Right lobe of liver (tissue), 6 donors: Measurements from ENCODE around the gene CHST11. TPM values are rescaled to one million over a fixed set of nuclear protein-coding genes. Genes with fewer than 3 reads are reported as not detected.

ENCODE experiments used
- ATAC-seq, 4 donors: fragments of 200-7000 bp; cut with Tn5 transposase; one replicate each; pipeline ENCODE4 v1.9.1; 2020; ENCODE audit warnings: mild to moderate bottlenecking in 4 of 4, moderate library complexity in 4 of 4
- DNase-seq, 3 donors: peaks; one replicate each; pipeline ENCODE4 v3.0.0-alpha.2; 2020
- H3K27ac ChIP-seq, 3 donors: fragments of 200-600 bp; one replicate each; pipeline ENCODE4 v1.8.0; 2022
- H3K27me3 ChIP-seq, 2 donors: fragments of 200-600 bp; one replicate each; pipeline ENCODE4 v1.8.0; 2022
- H3K36me3 ChIP-seq, 4 donors: fragments of 200-600 bp; sonication (generic) in 1 of 4; one replicate each; pipeline versions ENCODE4 v1.5.1 to v1.8.0; 2017 to 2022; ENCODE audit warnings: control low read depth in 1 of 4
- H3K4me1 ChIP-seq, 4 donors: fragments of 200-600 bp; sonication (generic) in 1 of 4; one replicate each; pipeline versions ENCODE4 v1.5.1 to v1.8.0; 2017 to 2022; ENCODE audit warnings: control low read depth in 1 of 4
- H3K4me3 ChIP-seq, 3 donors: fragments of 200-600 bp; one replicate each; pipeline ENCODE4 v1.8.0; 2022
- H3K9me3 ChIP-seq, 4 donors: fragments of 200-600 bp; sonication (generic) in 1 of 4; one replicate each; pipeline versions ENCODE4 v1.5.1 to v1.8.0; 2017 to 2022; ENCODE audit warnings: control low read depth in 1 of 4
- CTCF ChIP-seq, 4 donors: fragments of 200-600 bp in 3 of 4; fragments of 450-650 bp in 1 of 4; IDR thresholded peaks; one replicate each; pipeline versions ENCODE4 v1.5.1 to v1.8.0; 2016 to 2022; ENCODE audit warnings: antibody characterized with exemption in 4 of 4, mild to moderate bottlenecking in 2 of 4
- POLR2A ChIP-seq: fragments of 450-650 bp; IDR thresholded peaks from one replicate; pipeline ENCODE4 v1.6.1; 2017; ENCODE audit warnings: antibody characterized with exemption, mild to moderate bottlenecking
- WGBS: methylation state at CpG from one replicate; pipeline ENCODE4 v1.1.6; 2018; ENCODE audit warnings: low coverage, low lambda C conversion rate; ENCODE audit not compliant: insufficient coverage; ENCODE audit errors: missing lambda C conversion rate; 5-methylcytosine and 5-hydroxymethylcytosine counted together
- intact Hi-C, 2 donors: fragments of 100-400 bp; cut with DNase I; formaldehyde crosslinking; loops; one replicate each; pipeline versions ENCODE4 v1.11.2 to v1.14.1; 2022
- total RNA-seq, 6 experiments: library from RNA; depleted of rRNA in 2 of 6; stranded (reverse); fragments of >200 nt in 2 of 6; fragmentation: NEBNext Ultra II Directional in 3 of 6; extraction: Animal tissue kit (Norgen Biotek cat#: 25700) in 3 of 6; gene quantifications; one replicate each; pipeline versions ENCODE4 v1.1.0 to v1.2.4, GENCODE V29; 2016 to 2023
- donor health status: DM: no; HTN: yes; CAD: no.
- donor health status: DM: no; HTN: no; CAD: no.
- donor health status: DM: no; HTN: no; CAD: no.
- donor health status: DM: no; HTN: yes; CAD: no.
- donor health status: DM: no; HTN: yes; CAD: no.

The CHST11 gene
- total RNA-seq, 6 experiments from 2014 or later, result 0.57 to 10.4 (median 3.5) TPM

- no peak for DNase-seq
- no peaks in the 10 kb centered on the region for H3K9me3 ChIP-seq
- no peak overlapping the region for H3K4me3 ChIP-seq
- no peak for TF ChIP-seq POLR2A
- no peak for TF ChIP-seq CTCF (IDR thresholded peaks at IDR 0.05)
- intact Hi-C loops, result no loop called here
- H3K36me3 ChIP-seq, result no peaks in the 10 kb centered on the region
- no peak overlapping the region for H3K27ac ChIP-seq
- no peak for ATAC-seq
- H3K4me1 ChIP-seq, result no peaks in the 10 kb centered on the region
- no peaks in the 10 kb centered on the region for H3K27me3 ChIP-seq
- 76% methylated on average over 4 of the region's 5 CpGs for WGBS
Observed at GRCh38 chr12:104544836-104545235, 88.1 kb downstream of the CHST11 start.

- H3K9me3 ChIP-seq, result no peaks in the 10 kb centered on the region
- H3K4me1 ChIP-seq, result no peaks in the 10 kb centered on the region
- no peak overlapping the region for H3K27ac ChIP-seq
- no peaks in the 10 kb centered on the region for H3K27me3 ChIP-seq
- intact Hi-C loops, result no loop called here
- TF ChIP-seq POLR2A, result no peak
- TF ChIP-seq CTCF (IDR thresholded peaks at IDR 0.05), result no peak
- 34% methylated on average over 3 of the region's 3 CpGs for WGBS
- DNase-seq (no peak), ATAC-seq (peak in 3 of 4 donors; percentile 16 to 25 (median 18))
- H3K36me3 ChIP-seq, result no peaks in the 10 kb centered on the region
- no peak overlapping the region for H3K4me3 ChIP-seq
Observed at GRCh38 chr12:104546575-104546974, 89.8 kb downstream of the CHST11 start.

GRCh38 chr12:104547235-104547634, 90.5 kb downstream of the CHST11 start:
- no peak overlapping the region for H3K27ac ChIP-seq
- H3K27me3 ChIP-seq, result no peaks in the 10 kb centered on the region
- H3K4me3 ChIP-seq, result no peak overlapping the region
- WGBS, result 87% methylated on average over 7 of the region's 9 CpGs
- H3K4me1 ChIP-seq, result no peaks in the 10 kb centered on the region
- no peak for TF ChIP-seq CTCF (IDR thresholded peaks at IDR 0.05)
- ATAC-seq, result no peak
- no peaks in the 10 kb centered on the region for H3K9me3 ChIP-seq
- DNase-seq, result no peak
- H3K36me3 ChIP-seq, result no peaks in the 10 kb centered on the region
- intact Hi-C loops, result no loop called here

GRCh38 chr12:104549815-104550480, 93.2 kb downstream of the CHST11 start:
- no peak for ATAC-seq
- no peak for DNase-seq
- no peak for TF ChIP-seq CTCF (IDR thresholded peaks at IDR 0.05)
- no peak for TF ChIP-seq POLR2A
- H3K9me3 ChIP-seq, result no peaks in the 10 kb centered on the region
- H3K36me3 ChIP-seq, result no peaks in the 10 kb centered on the region
- H3K27ac ChIP-seq, result no peak overlapping the region
- WGBS, result 51% methylated on average over 7 of the region's 9 CpGs
- H3K27me3 ChIP-seq, result no peaks in the 10 kb centered on the region
- H3K4me3 ChIP-seq, result no peak overlapping the region
- intact Hi-C loops, result no loop called here
- H3K4me1 ChIP-seq, result no peaks in the 10 kb centered on the region
